Activated T-cell treated with anti-CD3 and anti-CD28 coated beads for 48 hours (primary cell): ENCODE results near the gene ZNF521.

Source experiments
- DNase-seq: peaks from one replicate; pipeline ENCODE4 v3.0.0-alpha.2; 2020; ENCODE audit warnings: low read depth

The ZNF521 gene

GRCh38 chr18:25250474-25250851 is 101.5 kb downstream of the ZNF521 start:
- DNase-seq, result no peak

GRCh38 chr18:25248755-25249154 is 103.2 kb downstream of the ZNF521 start:
- no peak for DNase-seq

- DNase-seq, result no peak
Measured at GRCh38 chr18:25247725-25248124, 104.2 kb downstream of the ZNF521 start.

- no peak for DNase-seq
Measured at GRCh38 chr18:25244924-25245698, 106.9 kb downstream of the ZNF521 start.

- DNase-seq, result no peak
Measured at GRCh38 chr18:25244170-25244569, 107.8 kb downstream of the ZNF521 start.

- DNase-seq, result no peak
Measured at GRCh38 chr18:25243754-25244153, 108.2 kb downstream of the ZNF521 start.

- DNase-seq, result no peak
Measured at GRCh38 chr18:25243257-25243656, 108.7 kb downstream of the ZNF521 start.

GRCh38 chr18:25240420-25240770 is 111.6 kb downstream of the ZNF521 start:
- no peak for DNase-seq

GRCh38 chr18:25239581-25240419 is 112.2 kb downstream of the ZNF521 start:
- no peak for DNase-seq

GRCh38 chr18:25239151-25239550 is 112.8 kb downstream of the ZNF521 start:
- no peak for DNase-seq

- no peak for DNase-seq
Measured at GRCh38 chr18:25237571-25238267, 114.2 kb downstream of the ZNF521 start.

GRCh38 chr18:25236736-25237135 is 115.2 kb downstream of the ZNF521 start:
- DNase-seq, result no peak

GRCh38 chr18:25235401-25236042 is 116.4 kb downstream of the ZNF521 start:
- DNase-seq, result no peak

GRCh38 chr18:25234740-25235345 is 117.1 kb downstream of the ZNF521 start:
- DNase-seq, result no peak

GRCh38 chr18:25234322-25234639 is 117.7 kb downstream of the ZNF521 start:
- no peak for DNase-seq

GRCh38 chr18:25233528-25234321 is 118.2 kb downstream of the ZNF521 start:
- no peak for DNase-seq

- no peak for DNase-seq
Measured at GRCh38 chr18:25231327-25231691, 120.7 kb downstream of the ZNF521 start.

GRCh38 chr18:25230658-25231326 is 121.2 kb downstream of the ZNF521 start:
- no peak for DNase-seq

- no peak for DNase-seq
Measured at GRCh38 chr18:25229920-25230319, 122.0 kb downstream of the ZNF521 start.

GRCh38 chr18:25229081-25229480 is 122.9 kb downstream of the ZNF521 start:
- DNase-seq, result no peak

- DNase-seq, result no peak
Measured at GRCh38 chr18:25228410-25228809, 123.6 kb downstream of the ZNF521 start.
